Karpas-422 (cell line): ENCODE data around the gene UHRF1. TPM values are rescaled to one million over a fixed set of nuclear protein-coding genes. Genes with fewer than 3 reads are reported as not detected.

Experiments
- DNase-seq: peaks from one replicate; pipeline ENCODE4 v3.0.0-alpha.2; 2015
- H2AFZ ChIP-seq: fragments of 200-600 bp; sonication (generic); 2 replicates; pipeline ENCODE4 v1.6.1; 2014; ENCODE audit warnings: antibody characterized with exemption, low read length, mixed read lengths
- H3K27ac ChIP-seq: fragments of 200-600 bp; sonication (generic); 2 replicates; pipeline ENCODE4 v1.5.1; 2014; ENCODE audit warnings: mild to moderate bottlenecking, low read length, moderate library complexity
- H3K27me3 ChIP-seq: fragments of 200-600 bp; sonication (generic); 2 replicates; pipeline ENCODE4 v1.6.1; 2014; ENCODE audit warnings: low read length, mixed read lengths
- H3K36me3 ChIP-seq: fragments of 200-600 bp; sonication (generic); 2 replicates; pipeline ENCODE4 v1.6.1; 2014; ENCODE audit warnings: low read length, mixed read lengths; ENCODE audit not compliant: insufficient read depth
- H3K4me1 ChIP-seq: fragments of 200-600 bp; sonication (generic); 2 replicates; pipeline ENCODE4 v1.6.1; 2014; ENCODE audit warnings: mild to moderate bottlenecking, low read length, mixed read lengths
- H3K4me2 ChIP-seq: fragments of 200-600 bp; sonication (generic); 2 replicates; pipeline ENCODE4 v1.6.1; 2014; ENCODE audit warnings: low read length, low read depth, mild to moderate bottlenecking; ENCODE audit not compliant: poor library complexity, severe bottlenecking
- H3K4me3 ChIP-seq: fragments of 200-600 bp; sonication (generic); 2 replicates; pipeline ENCODE4 v1.5.1; 2014; ENCODE audit warnings: mild to moderate bottlenecking, antibody characterized with exemption, low read length, mixed read lengths
- H3K79me2 ChIP-seq: fragments of 200-600 bp; sonication (generic); 2 replicates; pipeline ENCODE4 v1.6.1; 2014; ENCODE audit warnings: mild to moderate bottlenecking, low read length, mixed read lengths
- H3K9ac ChIP-seq: fragments of 200-600 bp; sonication (generic); 2 replicates; pipeline ENCODE4 v1.6.0; 2014; ENCODE audit warnings: low read length
- H3K9me2 ChIP-seq: fragments of 200-600 bp; sonication (generic), shearing (Covaris generic); replicated peaks from 2 replicates; pipeline ENCODE4 v1.6.0; 2014; ENCODE audit warnings: mild to moderate bottlenecking, low read length, moderate library complexity; ENCODE audit not compliant: insufficient read depth
- H3K9me3 ChIP-seq: fragments of 300-700, 200-600 bp; sonication (generic); 2 replicates; pipeline ENCODE4 v1.6.1; 2014; ENCODE audit warnings: low read length, mixed read lengths
- H4K20me1 ChIP-seq: fragments of 200-600 bp; sonication (generic); 2 replicates; pipeline ENCODE4 v1.6.1; 2014; ENCODE audit warnings: mild to moderate bottlenecking, antibody characterized with exemption, low read length, low read depth; ENCODE audit not compliant: insufficient read depth
- total RNA-seq: library from RNA; depleted of rRNA; stranded (reverse); fragments of >200 nt; shearing (Covaris generic); gene quantifications from 2 replicates; pipeline ENCODE4 v1.2.3, GENCODE V29; 2014; ENCODE audit warnings: low replicate concordance

Gene UHRF1
- total RNA-seq, 1 experiment from 2014 or later: 13.6 TPM

DNA sequence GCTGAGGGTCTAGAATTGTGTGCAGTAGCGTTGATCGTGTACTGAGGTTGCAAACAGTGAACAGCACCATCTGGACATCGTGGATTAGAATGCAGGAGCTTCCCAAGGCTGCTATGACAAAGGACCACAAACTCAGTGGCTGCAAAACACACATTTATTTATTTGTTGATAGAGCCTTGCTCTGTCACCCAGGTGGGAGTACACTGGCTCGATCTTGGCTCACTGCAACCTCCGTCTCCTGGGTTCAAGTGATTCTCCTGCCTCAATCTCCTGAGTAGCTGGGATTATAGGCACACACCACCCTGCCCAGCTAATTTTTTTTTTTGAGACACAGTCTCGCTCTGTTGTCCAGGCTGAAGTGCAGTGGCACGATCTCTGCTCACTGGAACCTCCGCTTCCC, 2.3 kb upstream of the UHRF1 start:
- H3K9me2 ChIP-seq: no peaks in the 10 kb centered on the region
- H3K4me1 ChIP-seq: peaks cover 26% of the 10 kb centered on the region
- no peak overlapping the region for H3K4me3 ChIP-seq
- no peaks in the 10 kb centered on the region for H3K27me3 ChIP-seq
- H3K79me2 ChIP-seq: peaks cover 18% of the 10 kb centered on the region
- H3K36me3 ChIP-seq: peaks cover under 1% of the 10 kb centered on the region; the same call in 1 of the 2 replicates
- no peak overlapping the region for H3K4me2 ChIP-seq
- H3K9ac ChIP-seq: no peak overlapping the region
- H2AFZ ChIP-seq: no peak overlapping the region
- H4K20me1 ChIP-seq: no peaks in the 10 kb centered on the region
- no peak overlapping the region for H3K27ac ChIP-seq
- H3K9me3 ChIP-seq: no peaks in the 10 kb centered on the region
- DNase-seq: no peak

DNA sequence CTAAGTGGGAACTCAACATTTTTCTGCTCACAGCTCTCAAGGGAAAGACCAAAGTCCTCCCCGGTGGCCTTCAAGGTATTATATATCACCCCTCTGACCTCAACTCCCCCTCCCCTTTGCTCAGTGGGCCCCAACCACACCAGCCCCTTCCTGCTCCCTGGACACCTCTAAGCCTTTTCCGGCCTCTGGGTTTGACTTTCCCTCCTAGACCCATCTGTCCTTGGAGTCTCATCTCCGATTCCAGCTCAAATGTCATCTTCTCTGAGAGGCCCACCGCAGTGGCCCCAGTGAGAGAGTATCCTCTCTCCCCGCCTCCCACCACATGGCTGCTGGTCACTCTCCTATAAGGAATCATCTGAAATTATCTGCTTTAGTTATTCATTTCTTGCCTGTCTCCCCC, 941 bp upstream of the UHRF1 start:
- no peak overlapping the region for H2AFZ ChIP-seq

DNA sequence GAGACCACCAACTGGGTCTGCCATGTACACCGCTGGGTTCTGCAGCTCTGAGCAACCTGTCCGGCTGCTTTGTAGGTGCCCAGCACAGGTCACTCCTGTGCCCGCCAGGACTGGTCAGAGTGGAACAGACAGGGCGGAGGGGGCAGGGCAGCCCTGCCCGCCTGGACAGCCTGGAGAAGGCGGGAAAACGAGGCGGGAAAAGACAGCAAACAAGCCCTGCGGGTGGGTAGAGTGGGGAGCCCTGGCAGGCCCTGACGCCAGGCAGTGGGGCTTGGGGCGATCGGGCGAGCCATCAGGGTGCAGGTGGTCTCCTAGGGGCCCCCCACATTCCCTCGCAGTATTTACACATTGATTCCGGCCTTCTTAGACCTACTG, 533 bp upstream of the UHRF1 start:
- H3K4me1 ChIP-seq: peaks cover 28% of the 10 kb centered on the region
- H3K79me2 ChIP-seq: peaks cover 36% of the 10 kb centered on the region
- H3K9ac ChIP-seq: peak overlapping the region; percentile 93
- H2AFZ ChIP-seq: no peak overlapping the region
- H3K9me3 ChIP-seq: no peaks in the 10 kb centered on the region
- peaks cover 16% of the 10 kb centered on the region for H3K36me3 ChIP-seq
- no peak for DNase-seq
- no peaks in the 10 kb centered on the region for H4K20me1 ChIP-seq
- peak overlapping the region; percentile 100 for H3K4me2 ChIP-seq
- no peak overlapping the region for H3K27ac ChIP-seq
- H3K9me2 ChIP-seq: no peaks in the 10 kb centered on the region
- H3K4me3 ChIP-seq: peak overlapping the region; percentile 98; the same call in 1 of the 2 replicates
- no peaks in the 10 kb centered on the region for H3K27me3 ChIP-seq

More for the DNA sequence above, 941 bp upstream of the UHRF1 start:
- Histone ChIP-seq H3K4me2 (no peak overlapping the region), H3K27me3 (no peaks in the 10 kb centered on the region), H4K20me1 (no peaks in the 10 kb centered on the region), H3K9me3 (no peaks in the 10 kb centered on the region), H3K36me3 (peaks cover 13% of the 10 kb centered on the region; the same call in 1 of the 2 replicates), H3K4me1 (peaks cover 28% of the 10 kb centered on the region), H3K79me2 (peaks cover 32% of the 10 kb centered on the region), H3K9me2 (no peaks in the 10 kb centered on the region), H3K4me3 (no peak overlapping the region), H3K9ac (0 out of 2 replicates have a peak overlapping the region, but pooled peaks have one; percentile 93), H3K27ac (no peak overlapping the region)
- DNase-seq: no peak

DNA sequence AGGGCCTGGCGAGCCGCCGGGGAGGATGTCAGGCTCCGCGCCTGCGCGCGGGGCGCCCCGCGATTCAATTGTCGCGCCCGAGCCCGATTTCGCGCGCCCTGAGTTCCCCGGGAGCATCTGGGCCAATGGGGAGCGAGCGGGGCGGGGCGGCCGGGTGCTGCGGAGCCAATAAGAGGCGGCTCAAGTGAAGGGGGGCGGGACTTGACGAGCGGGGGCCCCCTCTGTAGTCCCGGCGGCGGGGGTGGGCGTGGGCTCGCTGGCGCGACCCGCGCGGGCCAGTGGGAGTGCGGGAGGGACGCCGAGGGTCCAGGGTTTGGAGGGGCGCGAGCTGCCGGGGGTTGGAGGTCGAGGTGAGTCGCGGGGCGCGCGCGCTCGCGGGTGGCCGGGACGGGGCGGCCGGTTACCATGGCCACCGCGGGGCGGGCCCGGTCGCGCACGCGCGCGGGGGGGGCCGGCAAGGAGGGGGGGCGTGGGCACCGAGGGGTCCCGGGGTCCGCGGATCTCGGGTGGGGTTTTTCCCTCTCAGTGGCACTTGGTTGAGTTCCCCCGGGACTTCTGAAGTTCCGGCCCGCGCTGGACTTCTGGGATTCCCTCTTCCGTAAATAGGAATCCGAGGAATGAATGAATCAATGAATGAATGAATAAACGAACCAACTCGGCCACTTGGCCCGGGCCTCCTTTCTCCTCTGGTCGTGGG, 744 bp downstream of the UHRF1 start:
- peak overlapping the region; percentile 100 for H3K4me2 ChIP-seq
- peak overlapping the region; percentile 98 for H3K4me3 ChIP-seq
- H3K36me3 ChIP-seq: peaks cover 22% of the 10 kb centered on the region
- peak overlapping the region; percentile 70 for H3K27ac ChIP-seq
- peak overlapping the region; percentile 93 for H3K9ac ChIP-seq
- peak overlapping the region; percentile 75; the same call in 1 of the 2 replicates for H2AFZ ChIP-seq
- H3K79me2 ChIP-seq: peaks cover 49% of the 10 kb centered on the region
- no peaks in the 10 kb centered on the region for H3K9me3 ChIP-seq
- no peaks in the 10 kb centered on the region for H3K9me2 ChIP-seq
- H3K27me3 ChIP-seq: no peaks in the 10 kb centered on the region
- peaks cover 28% of the 10 kb centered on the region for H3K4me1 ChIP-seq
- no peaks in the 10 kb centered on the region for H4K20me1 ChIP-seq
- peak; percentile 99 for DNase-seq

DNA sequence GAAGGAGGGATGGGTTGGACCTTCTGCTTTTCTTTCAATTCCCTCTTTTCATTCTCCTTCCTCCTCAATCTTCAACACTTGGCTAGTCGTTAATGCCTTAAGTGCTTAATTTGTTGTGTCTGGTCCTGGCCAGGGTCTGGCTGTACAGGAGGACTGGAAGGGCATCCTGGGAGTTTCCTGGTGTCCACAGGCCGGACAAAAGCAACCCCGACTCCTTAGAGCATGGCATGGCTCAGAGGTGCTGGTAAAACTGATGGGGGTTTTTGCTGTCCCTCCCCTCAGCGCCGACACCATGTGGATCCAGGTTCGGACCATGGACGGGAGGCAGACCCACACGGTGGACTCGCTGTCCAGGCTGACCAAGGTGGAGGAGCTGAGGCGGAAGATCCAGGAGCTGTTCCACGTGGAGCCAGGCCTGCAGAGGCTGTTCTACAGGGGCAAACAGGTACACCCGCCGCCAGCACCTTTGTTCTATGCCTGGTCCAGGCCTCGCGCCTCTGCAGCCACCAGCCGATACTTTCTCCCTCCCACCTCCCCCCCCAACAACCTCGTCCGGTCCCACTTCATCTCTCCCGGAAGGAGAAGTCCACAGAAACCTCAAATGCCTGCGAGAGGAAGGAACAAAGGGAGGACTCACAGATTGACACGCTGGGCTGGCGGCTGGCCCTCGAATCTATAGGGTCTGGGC, 1.4 kb downstream of the UHRF1 start:
- Histone ChIP-seq H3K79me2 (peaks cover 56% of the 10 kb centered on the region), H3K4me1 (peaks cover 28% of the 10 kb centered on the region), H3K4me2 (peak overlapping the region; percentile 100), H3K27me3 (no peaks in the 10 kb centered on the region), H3K9me2 (no peaks in the 10 kb centered on the region), H3K9me3 (no peaks in the 10 kb centered on the region), H4K20me1 (no peaks in the 10 kb centered on the region), H2AFZ (peak overlapping the region; percentile 57; the same call in 1 of the 2 replicates), H3K4me3 (peak overlapping the region; percentile 98), H3K27ac (peak overlapping the region; percentile 70), H3K9ac (peak overlapping the region; percentile 93), H3K36me3 (peaks cover 22% of the 10 kb centered on the region)
- DNase-seq: peak; percentile 53

DNA sequence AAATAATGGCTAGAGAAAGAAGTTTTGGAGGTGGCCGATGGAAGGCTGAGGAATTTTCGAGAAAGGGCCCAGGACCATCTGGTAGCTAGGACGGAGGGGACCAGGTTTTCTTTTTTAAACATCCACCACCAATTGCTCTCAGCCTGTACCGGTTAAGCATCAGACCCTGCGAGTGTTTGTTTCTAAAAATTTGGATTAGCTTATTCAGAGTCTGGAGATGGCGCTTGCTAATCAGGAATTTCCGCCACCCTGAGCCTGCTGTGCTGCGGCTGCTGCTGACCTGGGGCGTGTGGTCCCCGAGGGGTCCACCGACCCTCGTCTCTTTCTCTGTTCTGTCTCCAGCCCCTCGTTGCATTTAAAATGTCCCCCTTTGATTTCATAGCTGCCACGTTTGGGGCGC, 2.0 kb downstream of the UHRF1 start:
- H3K4me1 ChIP-seq: peaks cover 28% of the 10 kb centered on the region
- peaks cover 59% of the 10 kb centered on the region for H3K79me2 ChIP-seq
- H3K4me3 ChIP-seq: peak overlapping the region; percentile 98

DNA sequence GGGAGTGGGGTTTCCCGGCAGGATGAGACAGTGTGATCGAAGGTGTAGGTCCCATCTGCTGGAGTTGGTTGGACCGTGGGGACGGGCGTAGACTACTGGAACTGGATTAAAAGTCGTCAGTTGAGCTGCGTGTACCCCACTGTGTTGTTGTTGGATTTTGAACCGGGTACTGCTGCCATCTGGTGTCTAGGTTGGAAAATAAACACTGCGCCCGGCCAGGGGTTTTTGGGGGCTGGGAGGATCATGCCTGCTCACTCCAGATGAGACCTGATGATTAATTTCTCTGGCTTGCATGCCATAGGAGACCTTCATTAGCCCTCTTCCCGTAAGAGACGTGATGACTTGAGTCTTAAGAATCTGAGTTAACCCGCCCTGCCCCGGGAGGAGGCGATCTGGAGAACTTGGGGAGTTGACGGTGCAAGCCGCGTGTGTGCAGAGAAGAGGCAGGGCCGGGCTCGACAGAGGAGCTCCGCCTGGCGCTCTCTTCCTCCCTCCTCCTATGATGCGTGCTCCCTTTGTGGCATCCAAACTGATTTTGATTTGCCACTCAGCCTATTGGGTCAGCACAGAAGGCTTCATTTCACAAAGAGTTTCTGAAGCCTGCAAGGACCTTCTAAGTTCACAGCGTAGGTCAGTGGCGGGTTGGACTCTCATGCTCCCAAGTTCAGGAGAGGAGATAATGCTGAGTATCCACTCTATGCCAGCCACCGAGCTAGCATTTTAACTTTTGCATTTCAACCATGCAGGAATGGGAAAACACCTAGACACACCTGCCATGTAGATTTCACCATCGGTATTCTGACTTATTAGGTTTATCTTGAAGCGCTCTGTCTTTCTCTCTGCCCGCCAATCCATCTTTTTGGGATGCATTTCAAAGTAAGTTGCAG, 2.7 kb downstream of the UHRF1 start:
- Histone ChIP-seq H3K27ac (no peak overlapping the region), H3K4me2 (peak overlapping the region; percentile 100), H2AFZ (no peak overlapping the region), H3K9me3 (no peaks in the 10 kb centered on the region), H3K9me2 (no peaks in the 10 kb centered on the region), H4K20me1 (no peaks in the 10 kb centered on the region), H3K27me3 (no peaks in the 10 kb centered on the region), H3K4me1 (peaks cover 28% of the 10 kb centered on the region), H3K36me3 (peaks cover 25% of the 10 kb centered on the region), H3K79me2 (peaks cover 64% of the 10 kb centered on the region), H3K4me3 (peak overlapping the region; percentile 98; the same call in 1 of the 2 replicates), H3K9ac (peak overlapping the region; percentile 93)
- peak; percentile 82 for DNase-seq

More for the DNA sequence above, 2.0 kb downstream of the UHRF1 start:
- no peaks in the 10 kb centered on the region for H4K20me1 ChIP-seq
- peak overlapping the region; percentile 93 for H3K9ac ChIP-seq
- H3K4me2 ChIP-seq: peak overlapping the region; percentile 100
- H3K9me2 ChIP-seq: no peaks in the 10 kb centered on the region
- no peaks in the 10 kb centered on the region for H3K27me3 ChIP-seq
- peak overlapping the region; percentile 70; the same call in 1 of the 2 replicates for H3K27ac ChIP-seq
- H2AFZ ChIP-seq: peak overlapping the region; percentile 57; the same call in 1 of the 2 replicates
- H3K36me3 ChIP-seq: peaks cover 22% of the 10 kb centered on the region
- H3K9me3 ChIP-seq: no peaks in the 10 kb centered on the region
- no peak for DNase-seq
